A549 (cell line): Measurements from ENCODE around the gene ANXA8.
"Not testable (repeated sequence)": the region's sequence is repeated elsewhere in the genome, so short reads cannot be mapped to it uniquely, and the experiment has no call there.

Experiments used
- CBX8 ChIP-seq: fragments of 200-600 bp; sonication (generic); IDR thresholded peaks from 2 replicates; pipeline ENCODE4 v1.6.1; 2016
- CHD2 ChIP-seq: fragments of 150-350 bp; IDR thresholded peaks from 2 replicates; pipeline ENCODE4 v1.6.1; 2014; ENCODE audit warnings: low read length; ENCODE audit not compliant: partially characterized antibody
- EHMT2 ChIP-seq: fragments of 200-600 bp; sonication (generic); IDR thresholded peaks from 2 replicates; pipeline ENCODE4 v1.6.1; 2016; ENCODE audit warnings: antibody characterized with exemption, low read depth, mild to moderate bottlenecking, moderate library complexity
- ESRRA ChIP-seq: fragments of 150-350 bp; IDR thresholded peaks from 2 replicates; pipeline ENCODE4 v1.6.1; 2014; ENCODE audit warnings: mild to moderate bottlenecking, low read length, borderline replicate concordance
- FOXS1 ChIP-seq: fragments of 250-450 bp; sonication (Bioruptor Pico); IDR thresholded peaks from 2 replicates; pipeline ENCODE4 v1.5.0; 2020; ENCODE audit warnings: mild to moderate bottlenecking, moderate library complexity
- HOXB13 ChIP-seq: fragments of 250-450 bp; sonication (Bioruptor Pico); IDR thresholded peaks from 2 replicates; pipeline ENCODE4 v1.5.0; 2020; ENCODE audit warnings: low read depth, mild to moderate bottlenecking, moderate library complexity
- JUN ChIP-seq, 2 experiments: fragments of >200 bp; sonication (Bioruptor Twin); formaldehyde crosslinking; IDR thresholded peaks; 2 replicates in 1 of 2; 3 replicates in 1 of 2; pipeline ENCODE4 v1.6.1; 2016 to 2017
- MYC ChIP-seq: IDR thresholded peaks from 2 replicates; pipeline ENCODE4 v1.6.1; 2012; ENCODE audit warnings: mild to moderate bottlenecking, inconsistent platforms, low read length, improper control_type of control experiment, borderline replicate concordance
- POLR2A ChIP-seq: IDR thresholded peaks from 2 replicates; pipeline ENCODE4 v1.6.1; 2012; ENCODE audit warnings: mild to moderate bottlenecking, low read length
- RAD21 ChIP-seq, 2 experiments: fragments of >200 bp in 1 of 2; sonication (Bioruptor Twin) in 1 of 2; formaldehyde crosslinking in 1 of 2; IDR thresholded peaks in 1 of 2; conservative IDR thresholded peaks in 1 of 2; 2 replicates in 1 of 2; 3 replicates in 1 of 2; pipeline ENCODE4 v1.6.1; 2012 to 2018; ENCODE audit warnings: inconsistent platforms in 1 of 2
- USF2 ChIP-seq: fragments of 450-650 bp; IDR thresholded peaks from 2 replicates; pipeline ENCODE4 v1.6.1; 2014; ENCODE audit warnings: antibody characterized with exemption
- ZFP36 ChIP-seq: fragments of 450-650 bp; IDR thresholded peaks from 2 replicates; pipeline ENCODE4 v1.6.1; 2014; ENCODE audit warnings: borderline replicate concordance; ENCODE audit not compliant: partially characterized antibody
- TF ChIP-seq, protein P1 (sequence below): fragments of >200 bp; sonication (Bioruptor Twin); formaldehyde crosslinking; IDR thresholded peaks from 3 replicates; pipeline ENCODE4 v1.5.1; 2016

DNA sequence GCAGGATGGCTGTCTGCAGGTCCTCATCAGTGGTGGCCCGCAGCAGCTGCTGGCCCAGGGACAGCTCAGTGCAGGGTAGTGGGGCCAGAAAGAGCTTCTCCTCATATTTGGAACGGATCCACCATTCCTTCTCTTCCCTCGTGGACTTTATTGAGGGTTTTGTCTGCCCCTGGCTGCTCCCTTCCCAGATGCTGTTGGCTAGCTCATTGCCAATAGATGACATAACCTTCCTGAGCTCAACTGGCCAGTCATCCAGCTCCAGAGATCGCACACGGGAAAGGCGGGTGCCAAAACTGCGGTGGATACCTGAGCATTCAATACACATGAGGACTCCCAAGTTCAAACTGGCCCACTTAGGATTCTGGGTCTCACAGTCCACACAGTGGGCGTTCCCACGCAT is 18.4 kb upstream of the ANXA8 start:
- not testable (repeated sequence) for TF ChIP-seq RAD21 (conservative IDR thresholded peaks at IDR 0.05 in 1 of 2, IDR thresholded peaks at IDR 0.05 in 1 of 2); ZFP36; FOXS1 (CRISPR knock-in tag); EHMT2; USF2; ESRRA; JUN (IDR thresholded peaks at IDR 0.05); HOXB13 (CRISPR knock-in tag); POLR2A; MYC; CBX8; CHD2
- TF ChIP-seq, protein P1, sequence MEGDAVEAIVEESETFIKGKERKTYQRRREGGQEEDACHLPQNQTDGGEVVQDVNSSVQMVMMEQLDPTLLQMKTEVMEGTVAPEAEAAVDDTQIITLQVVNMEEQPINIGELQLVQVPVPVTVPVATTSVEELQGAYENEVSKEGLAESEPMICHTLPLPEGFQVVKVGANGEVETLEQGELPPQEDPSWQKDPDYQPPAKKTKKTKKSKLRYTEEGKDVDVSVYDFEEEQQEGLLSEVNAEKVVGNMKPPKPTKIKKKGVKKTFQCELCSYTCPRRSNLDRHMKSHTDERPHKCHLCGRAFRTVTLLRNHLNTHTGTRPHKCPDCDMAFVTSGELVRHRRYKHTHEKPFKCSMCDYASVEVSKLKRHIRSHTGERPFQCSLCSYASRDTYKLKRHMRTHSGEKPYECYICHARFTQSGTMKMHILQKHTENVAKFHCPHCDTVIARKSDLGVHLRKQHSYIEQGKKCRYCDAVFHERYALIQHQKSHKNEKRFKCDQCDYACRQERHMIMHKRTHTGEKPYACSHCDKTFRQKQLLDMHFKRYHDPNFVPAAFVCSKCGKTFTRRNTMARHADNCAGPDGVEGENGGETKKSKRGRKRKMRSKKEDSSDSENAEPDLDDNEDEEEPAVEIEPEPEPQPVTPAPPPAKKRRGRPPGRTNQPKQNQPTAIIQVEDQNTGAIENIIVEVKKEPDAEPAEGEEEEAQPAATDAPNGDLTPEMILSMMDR = not testable (repeated sequence)
